ENCODE data around the gene SLC6A4.

Gene SLC6A4

Small RNAs within 50 kb of the gene (small RNA-seq; reads per million reads assigned to genes)
- gene RF00154, result 11.2 reads per million, percentile 91 among the genes with 10 or more reads in this experiment

Measured in skeletal muscle satellite cell (primary cell).